Lung (tissue), 12 donors: ENCODE measurements around the gene PNMA8B. TPM values are rescaled to one million over a fixed set of nuclear protein-coding genes. Genes with fewer than 3 reads are reported as not detected.
A peak's percentile ranks its signal among the peaks of the same experiment; 100 is the strongest.

Source experiments
- ATAC-seq: fragments of 200-7000 bp; cut with Tn5 transposase; one replicate; pipeline ENCODE4 v1.9.1; 2020; ENCODE audit warnings: moderate number of reproducible peaks; ENCODE audit not compliant: insufficient read depth, low FRiP score
- DNase-seq, 3 donors: peaks; one replicate each; pipeline ENCODE4 v3.0.0-alpha.2; 2013 to 2017
- H3K27ac ChIP-seq, 2 donors: one replicate each; pipeline ENCODE4 v1.5.1; 2013; ENCODE audit warnings: mild to moderate bottlenecking in 2 of 2, moderate library complexity in 2 of 2, control low read depth in 1 of 2, inconsistent platforms in 1 of 2, low read depth in 1 of 2, low read length in 1 of 2
- H3K27me3 ChIP-seq, 3 donors: one replicate each; pipeline ENCODE4 v1.5.1; 2013; ENCODE audit warnings: low read length in 2 of 3; ENCODE audit not compliant: control insufficient read depth in 3 of 3, insufficient read depth in 3 of 3
- H3K36me3 ChIP-seq, 4 donors: one replicate each; pipeline ENCODE4 v1.5.1; 2013; ENCODE audit warnings: low read length in 4 of 4, mild to moderate bottlenecking in 1 of 4, moderate library complexity in 1 of 4; ENCODE audit not compliant: control insufficient read depth in 4 of 4, insufficient read depth in 4 of 4
- H3K4me1 ChIP-seq, 5 donors: one replicate each; pipeline ENCODE4 v1.5.1; 2013; ENCODE audit warnings: low read length in 5 of 5, mild to moderate bottlenecking in 2 of 5, moderate library complexity in 1 of 5; ENCODE audit not compliant: control insufficient read depth in 5 of 5, insufficient read depth in 5 of 5
- H3K4me3 ChIP-seq: one replicate; pipeline ENCODE4 v1.5.1; 2013; ENCODE audit warnings: mild to moderate bottlenecking, control low read depth, moderate library complexity
- H3K9ac ChIP-seq, 2 donors: one replicate each; pipeline ENCODE4 v1.5.1; 2013; ENCODE audit warnings: low read length in 2 of 2, control low read depth in 1 of 2; ENCODE audit not compliant: insufficient read depth in 1 of 2
- H3K9me3 ChIP-seq, 4 donors: one replicate each; pipeline ENCODE4 v1.5.1; 2013; ENCODE audit warnings: low read length in 3 of 4, mild to moderate bottlenecking in 1 of 4, moderate library complexity in 1 of 4; ENCODE audit not compliant: control insufficient read depth in 4 of 4, insufficient read depth in 3 of 4
- WGBS, 2 donors: extraction: QIAGEN DNeasy Blood & Tissue Kit; methylation state at CpG; one replicate each; pipeline ENCODE4 v1.1.7; 2013; 5-methylcytosine and 5-hydroxymethylcytosine counted together
- polyA plus RNA-seq, 2 donors: library from polyadenylated mRNA; stranded (reverse); fragments of 200-250 nt; gene quantifications; one replicate each; pipeline ENCODE4 v1.2.1, GENCODE V29; 2013
- total RNA-seq, 2 donors: library from RNA; depleted of rRNA in 1 of 2; stranded (reverse); fragments of >200 nt in 1 of 2; gene quantifications; one replicate each; pipeline ENCODE4 v1.2.1, GENCODE V29; 2014 to 2021
- TF ChIP-seq, protein P1 (sequence below): IDR thresholded peaks from 2 replicates; pipeline ENCODE4 v1.5.1; 2012; ENCODE audit warnings: mild to moderate bottlenecking; ENCODE audit errors: control extremely low read depth, extremely low read depth
- donor health status: control.
- donor health status: control.
- donor health status: Bipolar disorder and iron deficiency.
- donor health status: healthy.
- donor health status: DM: yes; HTN: yes; CAD: no.

Gene PNMA8B
- total and polyA plus RNA-seq, 4 donors, result 0.48 to 4.1 (median 1.2) TPM

- H3K9me3 ChIP-seq, result peaks cover 0 to 5% (median 0%) of the 10 kb centered on the region in 4 donors
- ATAC-seq, result no peak
- WGBS, 2 donors, result 4 to 7% methylated on average over 52 of the region's 52 CpGs
- no peak overlapping the region for H3K9ac ChIP-seq
- no peak overlapping the region for H3K27ac ChIP-seq
- peaks cover 0 to 34% (median 2%) of the 10 kb centered on the region in 5 donors for H3K4me1 ChIP-seq
- no peaks in the 10 kb centered on the region for H3K36me3 ChIP-seq
- H3K4me3 ChIP-seq, result no peak overlapping the region
- DNase-seq, result peak; percentile 65 to 70 (median 67)
- TF ChIP-seq, protein P1, sequence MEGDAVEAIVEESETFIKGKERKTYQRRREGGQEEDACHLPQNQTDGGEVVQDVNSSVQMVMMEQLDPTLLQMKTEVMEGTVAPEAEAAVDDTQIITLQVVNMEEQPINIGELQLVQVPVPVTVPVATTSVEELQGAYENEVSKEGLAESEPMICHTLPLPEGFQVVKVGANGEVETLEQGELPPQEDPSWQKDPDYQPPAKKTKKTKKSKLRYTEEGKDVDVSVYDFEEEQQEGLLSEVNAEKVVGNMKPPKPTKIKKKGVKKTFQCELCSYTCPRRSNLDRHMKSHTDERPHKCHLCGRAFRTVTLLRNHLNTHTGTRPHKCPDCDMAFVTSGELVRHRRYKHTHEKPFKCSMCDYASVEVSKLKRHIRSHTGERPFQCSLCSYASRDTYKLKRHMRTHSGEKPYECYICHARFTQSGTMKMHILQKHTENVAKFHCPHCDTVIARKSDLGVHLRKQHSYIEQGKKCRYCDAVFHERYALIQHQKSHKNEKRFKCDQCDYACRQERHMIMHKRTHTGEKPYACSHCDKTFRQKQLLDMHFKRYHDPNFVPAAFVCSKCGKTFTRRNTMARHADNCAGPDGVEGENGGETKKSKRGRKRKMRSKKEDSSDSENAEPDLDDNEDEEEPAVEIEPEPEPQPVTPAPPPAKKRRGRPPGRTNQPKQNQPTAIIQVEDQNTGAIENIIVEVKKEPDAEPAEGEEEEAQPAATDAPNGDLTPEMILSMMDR, result no peak
- H3K27me3 ChIP-seq, result peaks cover 2 to 50% (median 9%) of the 10 kb centered on the region in 3 donors
Measured at GRCh38 chr19:46489445-46490272, 6.0 kb downstream of the PNMA8B start.

DNA sequence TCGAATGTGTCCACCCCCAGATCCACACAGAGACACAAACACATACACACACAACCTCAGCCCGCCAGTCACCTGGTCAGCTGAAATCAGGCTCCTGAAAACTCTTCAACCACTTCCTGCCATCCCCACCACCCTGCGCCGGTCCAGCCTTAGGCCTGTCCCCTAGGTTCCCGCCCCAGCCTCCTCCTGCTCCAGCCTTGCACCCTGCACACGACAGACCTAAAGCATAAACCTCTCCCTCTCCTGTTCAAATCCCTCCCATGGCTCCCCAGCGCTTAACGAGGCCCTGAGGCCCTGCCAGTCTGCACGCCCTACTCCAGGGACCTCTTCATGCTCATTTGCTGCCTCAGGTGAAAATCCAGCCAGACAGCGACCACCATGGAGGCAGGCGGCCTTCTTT, 7.1 kb downstream of the PNMA8B start:
- no peak for DNase-seq
- peaks cover 0 to 28% (median 2%) of the 10 kb centered on the region in 5 donors for H3K4me1 ChIP-seq
- H3K27ac ChIP-seq, result no peak overlapping the region
- H3K27me3 ChIP-seq, result peaks cover 2 to 43% (median 9%) of the 10 kb centered on the region in 3 donors
- TF ChIP-seq, protein P1, result no peak
- ATAC-seq, result no peak
- no peak overlapping the region for H3K9ac ChIP-seq
- no peaks in the 10 kb centered on the region for H3K36me3 ChIP-seq
- peaks cover 0 to 5% (median 0%) of the 10 kb centered on the region in 4 donors for H3K9me3 ChIP-seq
- H3K4me3 ChIP-seq, result no peak overlapping the region
- WGBS, 2 donors, result 33 to 47% methylated on average over 11 of the region's 11 CpGs

DNA sequence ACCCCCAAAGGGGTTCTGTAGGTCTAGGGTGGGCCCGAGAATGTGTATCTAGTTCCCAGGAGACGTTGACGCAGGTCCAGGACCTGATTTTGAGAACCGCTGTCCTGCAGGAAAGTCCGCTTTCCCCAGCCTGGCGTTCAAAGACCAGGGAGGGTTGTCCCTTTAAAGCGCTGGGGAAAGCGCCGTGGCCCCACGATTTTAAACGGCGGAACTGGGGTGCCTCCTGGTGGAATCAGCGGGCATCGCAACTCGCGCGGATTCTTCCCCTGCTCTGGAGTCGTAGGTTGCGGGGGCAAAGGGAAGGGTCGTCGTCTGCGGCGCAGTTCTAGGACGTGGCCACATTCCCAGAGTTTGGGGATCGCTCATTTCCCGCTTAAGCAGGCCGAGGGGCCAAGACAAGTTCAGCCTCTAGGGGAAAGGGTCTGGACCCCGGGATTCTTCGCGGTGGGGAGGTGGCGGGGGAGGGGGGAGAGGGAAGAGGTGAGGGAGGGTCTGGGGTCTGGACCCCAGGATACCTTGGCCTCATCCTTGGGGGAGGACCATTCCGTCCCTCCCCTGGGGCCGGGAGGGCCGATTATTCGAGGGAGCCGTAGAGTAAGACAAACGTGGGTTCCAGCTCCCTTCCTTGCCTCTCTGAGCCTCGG, 7.7 kb downstream of the PNMA8B start:
- WGBS, 2 donors, result 4 to 5% methylated on average over 38 of the region's 38 CpGs
- ATAC-seq, result peak; percentile 51
- H3K4me3 ChIP-seq, result no peak overlapping the region
- H3K9ac ChIP-seq, result no peak overlapping the region
- TF ChIP-seq, protein P1, result peak; percentile 89
- peaks cover 0 to 27% (median 1%) of the 10 kb centered on the region in 5 donors for H3K4me1 ChIP-seq
- H3K36me3 ChIP-seq, result no peaks in the 10 kb centered on the region
- peak; percentile 87 to 89 (median 89) for DNase-seq
- peaks cover 0 to 5% (median 0%) of the 10 kb centered on the region in 4 donors for H3K9me3 ChIP-seq
- H3K27me3 ChIP-seq, result peaks cover 2 to 42% (median 9%) of the 10 kb centered on the region in 3 donors
- no peak overlapping the region for H3K27ac ChIP-seq
